H9 (cell line): ENCODE results near the gene UROS. TPM values are rescaled to one million over a fixed set of nuclear protein-coding genes. Genes with fewer than 3 reads are reported as not detected.

Experiments
- DNase-seq: peaks from one replicate; pipeline ENCODE4 v3.0.0-alpha.2; 2017
- H2AFZ ChIP-seq: one replicate; pipeline ENCODE4 v1.6.1; 2013; ENCODE audit warnings: mild to moderate bottlenecking, low read length, control low read depth, moderate library complexity
- H2AK5ac ChIP-seq: 2 replicates; pipeline ENCODE4 v1.6.1; 2013; ENCODE audit warnings: low read length, control low read depth, mixed read lengths; ENCODE audit not compliant: insufficient read length
- H2BK120ac ChIP-seq: one replicate; pipeline ENCODE4 v1.6.1; 2013; ENCODE audit warnings: low read depth, mild to moderate bottlenecking, low read length, control low read depth, inconsistent platforms; ENCODE audit not compliant: poor library complexity, severe bottlenecking
- H2BK12ac ChIP-seq: 2 replicates; pipeline ENCODE4 v1.6.1; 2013; ENCODE audit warnings: low read length, control low read depth, mixed read lengths, low read depth; ENCODE audit not compliant: insufficient read length
- H2BK15ac ChIP-seq: 2 replicates; pipeline ENCODE4 v1.6.1; 2013; ENCODE audit warnings: low read depth, low read length, control low read depth
- H2BK20ac ChIP-seq: one replicate; pipeline ENCODE4 v1.6.1; 2013; ENCODE audit warnings: low read depth, mild to moderate bottlenecking, low read length, control low read depth, inconsistent platforms; ENCODE audit not compliant: poor library complexity, severe bottlenecking
- H2BK5ac ChIP-seq: 2 replicates; pipeline ENCODE4 v1.6.1; 2013; ENCODE audit warnings: low read length, control low read depth, mixed read lengths; ENCODE audit not compliant: insufficient read length
- H3K14ac ChIP-seq: 2 replicates; pipeline ENCODE4 v1.6.1; 2013; ENCODE audit warnings: low read length, control low read depth; ENCODE audit not compliant: insufficient read depth
- H3K18ac ChIP-seq: 2 replicates; pipeline ENCODE4 v1.6.1; 2013; ENCODE audit warnings: low read depth, mild to moderate bottlenecking, mixed read lengths, low read length, control low read depth; ENCODE audit not compliant: insufficient read length
- H3K23ac ChIP-seq: 2 replicates; pipeline ENCODE4 v1.6.1; 2013; ENCODE audit warnings: low read length, control low read depth, mixed read lengths, low read depth; ENCODE audit not compliant: insufficient read length
- H3K23me2 ChIP-seq: 2 replicates; pipeline ENCODE4 v1.6.1; 2013; ENCODE audit warnings: low read depth, mild to moderate bottlenecking, mixed read lengths, low read length, control low read depth; ENCODE audit not compliant: insufficient read length, poor library complexity, severe bottlenecking
- H3K27ac ChIP-seq: 2 replicates; pipeline ENCODE4 v1.5.1; 2013; ENCODE audit warnings: low read length, control low read depth, mixed read lengths, low read depth; ENCODE audit not compliant: insufficient read length
- H3K27me3 ChIP-seq: 2 replicates; pipeline ENCODE4 v1.6.1; 2013; ENCODE audit warnings: low read length, control low read depth, inconsistent platforms; ENCODE audit not compliant: insufficient read depth
- H3K4ac ChIP-seq: 2 replicates; pipeline ENCODE4 v1.6.1; 2013; ENCODE audit warnings: low read depth, mild to moderate bottlenecking, control low read depth, inconsistent platforms, low read length, moderate library complexity
- H3K4me1 ChIP-seq: 2 replicates; pipeline ENCODE4 v1.6.1; 2013; ENCODE audit warnings: low read length, control low read depth, inconsistent platforms; ENCODE audit not compliant: insufficient read depth
- H3K4me2 ChIP-seq: 2 replicates; pipeline ENCODE4 v1.6.1; 2013; ENCODE audit warnings: low read length, control low read depth, mixed read lengths; ENCODE audit not compliant: insufficient read length, insufficient read depth
- H3K56ac ChIP-seq: 2 replicates; pipeline ENCODE4 v1.6.1; 2013; ENCODE audit warnings: low read depth, mild to moderate bottlenecking, mixed read lengths, low read length, control low read depth; ENCODE audit not compliant: insufficient read length
- H3K79me1 ChIP-seq: 2 replicates; pipeline ENCODE4 v1.6.1; 2013; ENCODE audit warnings: low read depth, mild to moderate bottlenecking, moderate library complexity, low read length, control low read depth, inconsistent platforms; ENCODE audit not compliant: insufficient read depth, poor library complexity, severe bottlenecking
- H3K79me2 ChIP-seq: 2 replicates; pipeline ENCODE4 v1.6.1; 2013; ENCODE audit warnings: low read length, control low read depth, inconsistent platforms; ENCODE audit not compliant: insufficient read depth
- H3K9ac ChIP-seq: 2 replicates; pipeline ENCODE4 v1.6.1; 2013; ENCODE audit warnings: low read length, control low read depth, mixed read lengths; ENCODE audit not compliant: insufficient read length; ENCODE audit errors: extremely low read depth
- H3K9me3 ChIP-seq: one replicate; pipeline ENCODE4 v1.6.1; 2013; ENCODE audit warnings: low read depth, low read length, inconsistent platforms; ENCODE audit not compliant: control insufficient read depth
- H3T11ph ChIP-seq: one replicate; pipeline ENCODE4 v1.6.1; 2013; ENCODE audit warnings: mild to moderate bottlenecking, low read length, control low read depth, inconsistent platforms
- H4K20me1 ChIP-seq: one replicate; pipeline ENCODE4 v1.6.1; 2013; ENCODE audit not compliant: control insufficient read depth, insufficient read length, insufficient read depth
- H4K5ac ChIP-seq: 2 replicates; pipeline ENCODE4 v1.6.1; 2013; ENCODE audit warnings: low read depth, mild to moderate bottlenecking, mixed read lengths, low read length, control low read depth; ENCODE audit not compliant: insufficient read length
- H4K8ac ChIP-seq: replicated peaks from 2 replicates; pipeline ENCODE4 v1.6.1; 2013; ENCODE audit warnings: low read length, control low read depth, mixed read lengths, low read depth; ENCODE audit not compliant: insufficient read length
- H4K91ac ChIP-seq: 2 replicates; pipeline ENCODE4 v1.6.1; 2013; ENCODE audit warnings: low read depth, mild to moderate bottlenecking, moderate library complexity, mixed read lengths, low read length, control low read depth; ENCODE audit not compliant: insufficient read length
- H3K27ac Mint-ChIP-seq, 3 experiments: 2 replicates in 2 of 3; 3 replicates in 1 of 3; pipeline ENCODE4 v1.8.0; 2020 to 2021; ENCODE audit warnings: mixed read lengths in 3 of 3, mild to moderate bottlenecking in 1 of 3, moderate library complexity in 1 of 3
- H3K27me3 Mint-ChIP-seq: 2 replicates; pipeline ENCODE4 v1.8.0; 2021; ENCODE audit warnings: low read depth, mild to moderate bottlenecking, moderate library complexity, mixed read lengths
- H3K36me3 Mint-ChIP-seq, 3 experiments: 2 replicates in 2 of 3; 3 replicates in 1 of 3; pipeline ENCODE4 v1.8.0; 2020 to 2021; ENCODE audit warnings: low read depth in 3 of 3, mixed read lengths in 3 of 3; ENCODE audit not compliant: insufficient read depth in 1 of 3
- H3K4me1 Mint-ChIP-seq, 2 experiments: 2 replicates each; pipeline ENCODE4 v1.8.0; 2020; ENCODE audit warnings: mixed read lengths in 2 of 2
- H3K4me3 Mint-ChIP-seq, 2 experiments: 2 replicates in 1 of 2; 3 replicates in 1 of 2; pipeline ENCODE4 v1.8.0; 2020 to 2021; ENCODE audit warnings: mild to moderate bottlenecking in 2 of 2, mixed read lengths in 2 of 2, moderate library complexity in 1 of 2
- H3K9me3 Mint-ChIP-seq, 2 experiments: 2 replicates in 1 of 2; 3 replicates in 1 of 2; pipeline ENCODE4 v1.8.0; 2020; ENCODE audit warnings: mild to moderate bottlenecking in 2 of 2, mixed read lengths in 2 of 2, moderate library complexity in 1 of 2
- WGBS: extraction: QIAGEN DNeasy Blood & Tissue Kit; methylation state at CpG from one replicate; pipeline ENCODE4 v1.1.7; 2013; ENCODE audit warnings: missing lambda C conversion rate, low lambda C conversion rate, mixed read lengths; ENCODE audit not compliant: insufficient read length; ENCODE audit errors: extremely low coverage; 5-methylcytosine and 5-hydroxymethylcytosine counted together
- total RNA-seq: library from RNA; stranded (reverse); gene quantifications from 2 replicates; pipeline ENCODE4 v1.2.1, GENCODE V29; 2021
- TF ChIP-seq, protein P1 (sequence below): fragments of 200-600 bp; sonication (generic); conservative IDR thresholded peaks from 3 replicates; pipeline ENCODE4 v1.8.0; 2021; ENCODE audit warnings: antibody characterized with exemption, mild to moderate bottlenecking

The UROS gene
- total RNA-seq, 1 experiment from 2014 or later = 42.3 TPM

DNA sequence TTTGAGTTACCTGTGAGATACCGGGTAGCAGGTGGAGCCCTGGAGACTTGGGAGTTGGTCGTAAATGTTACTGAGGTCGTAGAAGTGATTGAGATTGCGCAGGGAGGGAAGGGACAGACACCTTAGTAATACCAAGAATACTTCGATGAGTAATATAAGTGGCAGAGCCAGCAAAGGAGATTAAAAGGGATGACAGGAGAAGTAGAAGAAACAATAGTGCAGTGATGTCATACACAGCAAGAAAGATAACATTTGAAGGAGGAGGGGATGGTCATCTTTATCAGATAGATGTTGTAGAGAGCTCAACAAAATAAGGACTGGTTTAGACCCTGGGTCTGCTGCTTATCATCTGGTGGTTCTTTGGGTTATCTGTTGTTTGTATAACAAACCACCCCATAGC, 5.3 kb upstream of the UROS start:
- no peaks in the 10 kb centered on the region for H3K79me1 ChIP-seq
- no peaks in the 10 kb centered on the region for H3K27me3 ChIP-seq
- H3K56ac ChIP-seq = no peak overlapping the region
- H3K4me1 Mint-ChIP-seq = no peaks in the 10 kb centered on the region; a peak in 1 of 4 replicates
- H2BK20ac ChIP-seq = no peak overlapping the region
- H3K27ac ChIP-seq = no peak overlapping the region
- no peak overlapping the region for H3K18ac ChIP-seq
- H2BK15ac ChIP-seq = no peak overlapping the region
- no peak overlapping the region for H2AFZ ChIP-seq
- H3T11ph ChIP-seq = no peak overlapping the region
- no peak overlapping the region for H4K8ac ChIP-seq
- no peaks in the 10 kb centered on the region for H3K9me3 ChIP-seq
- H3K4me2 ChIP-seq = no peak overlapping the region
- H2BK120ac ChIP-seq = no peak overlapping the region
- no peak overlapping the region for H3K9ac ChIP-seq
- peaks cover 35 to 74% (median 68%) of the 10 kb centered on the region in 3 experiments; a peak in 6 of 7 replicates for H3K36me3 Mint-ChIP-seq
- no peaks in the 10 kb centered on the region for H4K20me1 ChIP-seq
- no peak overlapping the region for H2BK12ac ChIP-seq
- H4K5ac ChIP-seq = no peak overlapping the region
- H3K4me3 Mint-ChIP-seq = no peak overlapping the region
- H2AK5ac ChIP-seq = no peak overlapping the region
- H3K79me2 ChIP-seq = peaks cover 23% of the 10 kb centered on the region
- no CpG with 5 or more reads among the region's 5 CpGs for WGBS
- TF ChIP-seq, protein P1, sequence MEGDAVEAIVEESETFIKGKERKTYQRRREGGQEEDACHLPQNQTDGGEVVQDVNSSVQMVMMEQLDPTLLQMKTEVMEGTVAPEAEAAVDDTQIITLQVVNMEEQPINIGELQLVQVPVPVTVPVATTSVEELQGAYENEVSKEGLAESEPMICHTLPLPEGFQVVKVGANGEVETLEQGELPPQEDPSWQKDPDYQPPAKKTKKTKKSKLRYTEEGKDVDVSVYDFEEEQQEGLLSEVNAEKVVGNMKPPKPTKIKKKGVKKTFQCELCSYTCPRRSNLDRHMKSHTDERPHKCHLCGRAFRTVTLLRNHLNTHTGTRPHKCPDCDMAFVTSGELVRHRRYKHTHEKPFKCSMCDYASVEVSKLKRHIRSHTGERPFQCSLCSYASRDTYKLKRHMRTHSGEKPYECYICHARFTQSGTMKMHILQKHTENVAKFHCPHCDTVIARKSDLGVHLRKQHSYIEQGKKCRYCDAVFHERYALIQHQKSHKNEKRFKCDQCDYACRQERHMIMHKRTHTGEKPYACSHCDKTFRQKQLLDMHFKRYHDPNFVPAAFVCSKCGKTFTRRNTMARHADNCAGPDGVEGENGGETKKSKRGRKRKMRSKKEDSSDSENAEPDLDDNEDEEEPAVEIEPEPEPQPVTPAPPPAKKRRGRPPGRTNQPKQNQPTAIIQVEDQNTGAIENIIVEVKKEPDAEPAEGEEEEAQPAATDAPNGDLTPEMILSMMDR = no peak
- no peak overlapping the region for H3K4ac ChIP-seq
- H3K23ac ChIP-seq = no peak overlapping the region
- no peaks in the 10 kb centered on the region for H3K27me3 Mint-ChIP-seq
- H2BK5ac ChIP-seq = no peak overlapping the region
- DNase-seq = no peak
- H3K9me3 Mint-ChIP-seq = no peaks in the 10 kb centered on the region
- H3K14ac ChIP-seq = no peak overlapping the region
- H3K27ac Mint-ChIP-seq = no peak overlapping the region
- 0 out of 2 replicates have a peak, but pooled peaks cover 2% of the 10 kb centered on the region for H3K4me1 ChIP-seq
- H3K23me2 ChIP-seq = no peaks in the 10 kb centered on the region
- no peak overlapping the region for H4K91ac ChIP-seq
